Dermis blood vessel endothelial cell (primary cell): ENCODE data around the gene GALNT6. TPM values are rescaled to one million over a fixed set of nuclear protein-coding genes. Genes with fewer than 3 reads are reported as not detected.

ENCODE experiments used
- DNase-seq: peaks from one replicate; pipeline ENCODE4 v3.0.0; 2010
- total RNA-seq: library from RNA; depleted of rRNA; stranded (reverse); fragments of >200 nt; gene quantifications from 2 replicates; pipeline ENCODE4 v1.2.3, GENCODE V29; 2014

Gene GALNT6
- total RNA-seq, 1 donor from 2014 or later, result 19.9 TPM

DNA sequence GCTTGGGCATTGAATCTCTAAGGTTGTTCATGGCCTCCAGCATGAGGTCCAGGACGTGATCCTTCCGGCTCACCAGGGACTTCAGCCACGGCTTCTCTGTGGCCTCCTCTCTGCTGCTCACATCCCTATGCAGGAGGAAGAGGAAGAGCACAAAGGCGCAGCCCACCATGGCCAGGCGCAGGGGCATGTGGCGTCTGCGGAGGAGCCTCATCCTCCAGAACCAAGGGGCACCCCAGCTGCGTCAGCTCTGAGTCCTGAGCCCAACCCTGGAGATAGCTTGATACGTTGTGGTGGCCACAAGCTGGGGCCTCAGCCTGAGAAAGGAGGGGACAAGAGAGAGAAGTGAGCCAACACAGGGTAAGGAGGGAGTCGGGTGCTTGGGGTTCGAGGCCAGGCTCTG lies 11.6 kb downstream of the GALNT6 start:
- no peak for DNase-seq

DNA sequence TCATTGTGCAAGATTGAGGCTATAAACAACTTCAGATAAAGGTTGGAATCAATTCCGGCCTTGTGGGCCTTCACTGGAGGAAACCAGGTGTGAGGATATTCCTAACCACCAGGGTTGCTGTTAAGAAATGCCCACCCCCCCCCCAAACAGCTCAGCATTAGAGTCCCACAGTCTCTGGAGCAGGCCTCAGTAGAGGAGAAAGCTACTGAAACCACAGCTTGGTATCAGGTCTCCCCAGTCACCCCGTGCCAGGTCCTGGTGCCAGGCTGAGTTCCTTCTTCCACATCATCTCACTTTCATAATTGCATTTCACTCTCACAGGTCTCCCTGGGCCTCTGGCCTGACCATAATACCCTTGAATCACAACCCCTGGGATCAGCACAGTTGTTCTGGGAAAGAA lies 12.5 kb downstream of the GALNT6 start:
- DNase-seq, result no peak

DNA sequence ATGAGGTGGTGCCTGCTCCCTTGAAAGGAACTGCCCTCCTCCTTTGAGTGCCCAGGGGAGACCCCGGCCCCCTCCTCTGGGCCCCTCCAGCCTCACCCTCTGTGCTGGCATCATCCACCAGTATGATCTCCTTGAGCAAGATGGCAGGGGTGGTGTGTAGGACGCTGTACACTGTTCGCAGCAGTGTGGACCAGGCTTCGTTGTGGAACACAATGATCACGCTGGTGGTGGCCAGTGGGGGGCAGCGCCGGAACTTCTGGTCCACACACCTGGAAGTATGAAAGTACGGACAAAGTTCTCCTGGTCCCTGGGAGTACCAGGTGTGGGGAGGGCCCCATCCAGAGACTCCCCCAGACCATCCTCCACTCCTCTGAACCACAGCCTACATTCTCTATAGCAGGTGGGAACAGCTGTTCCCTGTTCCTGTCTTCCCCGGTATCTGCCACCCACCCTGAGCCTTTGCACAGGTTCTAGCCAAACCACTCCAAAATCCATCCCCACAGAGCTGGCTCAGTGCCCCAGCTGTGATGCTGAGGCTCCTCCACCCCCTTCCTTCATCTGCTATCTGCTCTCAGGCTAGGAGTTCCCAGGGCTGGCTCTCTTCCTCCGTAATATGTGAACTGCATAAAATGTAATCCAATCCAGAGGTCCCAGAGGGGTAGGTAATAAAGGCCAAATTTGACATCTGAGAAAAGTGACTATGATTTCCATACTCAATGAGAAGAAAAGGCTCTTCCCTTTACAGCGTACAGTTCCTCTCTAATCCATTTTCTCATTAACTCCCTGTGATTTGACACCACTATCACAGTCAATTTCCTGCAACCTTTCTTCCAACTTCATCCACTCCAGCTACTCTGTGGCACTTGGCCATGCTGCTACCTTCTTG lies 13.9 kb downstream of the GALNT6 start:
- DNase-seq, result no peak

GRCh38 chr12:51374856-51375255 lies 16.4 kb downstream of the GALNT6 start:
- DNase-seq, result no peak

DNA sequence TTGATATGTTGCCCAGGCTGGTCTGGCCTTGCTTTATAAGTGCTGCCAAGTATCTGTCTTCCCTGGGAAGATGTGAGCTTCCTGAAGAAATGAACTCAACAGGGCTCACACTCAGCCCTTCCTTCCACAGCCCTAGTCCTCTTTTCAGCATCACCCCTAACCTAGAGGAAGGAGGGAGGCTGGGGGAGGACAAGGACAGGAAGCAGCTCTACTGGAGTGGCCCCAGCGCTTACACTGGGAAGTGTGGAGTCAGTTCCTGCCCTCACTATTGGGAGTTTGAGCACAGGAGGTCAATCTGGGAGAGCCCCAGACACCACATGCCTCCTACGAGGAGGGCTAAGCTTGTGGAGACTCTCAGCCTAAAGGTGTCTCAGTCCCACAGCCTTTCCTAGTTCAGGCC lies 16.8 kb downstream of the GALNT6 start:
- peak; percentile 56 for DNase-seq

GRCh38 chr12:51373187-51373586 lies 18.0 kb downstream of the GALNT6 start:
- DNase-seq, result no peak

DNA sequence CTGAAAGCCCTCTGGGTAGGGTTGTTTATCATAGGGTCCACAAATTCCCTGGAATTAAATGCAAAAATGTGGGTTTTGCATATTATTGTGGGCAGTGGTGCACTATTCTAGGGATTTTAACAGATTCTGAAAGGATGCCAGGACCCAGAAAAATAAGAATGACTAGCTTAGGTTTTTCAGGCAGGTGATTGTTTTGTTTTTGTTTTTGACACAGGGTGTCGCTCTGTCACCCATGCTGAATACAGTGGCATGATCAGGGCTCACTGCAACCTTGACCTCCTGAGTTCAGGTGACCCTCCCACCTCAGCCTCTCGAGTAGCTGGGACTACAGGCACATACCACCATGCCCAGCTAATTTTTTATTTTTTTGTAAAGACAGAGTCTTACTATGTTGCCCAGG lies 19.2 kb downstream of the GALNT6 start:
- DNase-seq, result no peak

DNA sequence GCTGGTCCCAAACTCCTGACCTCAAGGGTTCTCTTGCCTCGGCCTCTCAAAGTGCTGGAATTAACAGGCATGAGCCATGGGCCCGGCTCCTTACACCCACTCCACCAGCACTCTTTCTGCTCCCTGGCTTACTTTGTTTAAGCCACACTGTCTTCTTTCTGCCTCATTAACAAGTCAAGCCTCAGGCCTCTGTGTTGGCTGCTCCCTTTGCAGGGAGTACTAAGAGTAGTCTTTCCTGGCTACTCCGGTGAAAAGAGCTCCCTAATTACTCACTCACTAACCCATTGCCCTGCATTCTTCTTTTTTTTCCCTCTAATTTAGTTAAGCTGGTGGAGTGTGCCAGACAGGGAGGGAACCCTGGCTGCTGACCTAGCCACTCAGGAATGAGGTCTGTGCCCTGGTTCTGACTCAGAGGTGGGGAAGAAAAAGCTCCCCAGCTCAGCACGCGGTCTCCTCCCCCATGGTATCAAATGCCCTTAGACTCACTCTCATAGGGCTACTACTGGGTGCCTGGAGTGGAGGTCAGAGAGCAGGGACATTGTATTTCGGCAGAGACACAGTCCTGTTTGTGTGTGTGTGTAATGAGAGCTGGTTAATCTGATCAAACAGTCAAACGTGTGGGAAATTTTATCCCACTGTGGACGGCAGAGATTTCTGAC lies 19.8 kb downstream of the GALNT6 start:
- DNase-seq, result peak; percentile 96

GRCh38 chr12:51370667-51371066 lies 20.5 kb downstream of the GALNT6 start:
- DNase-seq, result no peak

- DNase-seq, result no peak
Measured at GRCh38 chr12:51369581-51369980, 21.6 kb downstream of the GALNT6 start.

- DNase-seq, result peak; percentile 96
Measured at GRCh38 chr12:51368640-51369517, 22.3 kb downstream of the GALNT6 start.

DNA sequence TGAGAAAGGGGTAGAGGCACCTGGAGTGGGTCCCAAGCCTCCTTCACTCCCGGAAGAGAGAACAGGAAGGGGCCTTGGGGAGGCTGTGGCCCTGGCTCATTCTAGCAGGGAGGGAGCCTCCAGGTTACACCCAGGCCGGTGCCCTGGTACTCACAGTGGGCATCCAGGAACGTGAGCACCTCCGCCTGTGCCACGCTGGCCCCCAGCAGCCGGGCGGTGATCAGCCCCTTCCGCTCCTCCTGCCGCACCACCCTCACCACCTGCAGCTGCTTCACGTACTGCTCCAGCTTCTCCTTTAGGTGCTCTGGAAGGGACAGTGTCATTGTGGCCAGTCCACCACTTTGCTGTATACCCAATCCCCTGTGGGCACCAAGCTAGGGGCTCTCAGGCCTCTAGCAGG lies 25.9 kb downstream of the GALNT6 start:
- no peak for DNase-seq

- no peak for DNase-seq
Measured at GRCh38 chr12:51364001-51364400, 27.2 kb downstream of the GALNT6 start.

- no peak for DNase-seq
Measured at GRCh38 chr12:51362747-51363342, 28.4 kb downstream of the GALNT6 start.

DNA sequence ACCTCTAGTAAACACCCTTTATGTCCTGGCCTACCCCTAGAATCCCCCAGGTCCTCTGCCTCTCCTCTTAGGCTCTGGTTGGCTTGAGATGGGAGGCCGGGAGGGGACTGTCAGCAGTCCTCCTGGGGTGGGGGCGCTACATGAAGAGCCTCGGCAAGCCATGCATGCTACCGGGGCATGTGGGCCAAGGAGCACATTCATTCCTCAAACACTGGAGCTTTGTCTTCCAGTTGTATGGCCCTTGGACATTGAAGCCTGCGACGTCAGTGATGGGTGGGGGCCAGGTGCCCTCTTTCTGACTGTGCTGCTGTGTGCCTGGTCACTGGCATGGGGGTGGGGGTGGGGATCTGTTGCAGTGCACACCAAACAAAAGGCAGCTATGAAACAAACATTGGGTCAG lies 28.9 kb downstream of the GALNT6 start:
- no peak for DNase-seq

- no peak for DNase-seq
Measured at GRCh38 chr12:51361161-51362016, 29.8 kb downstream of the GALNT6 start.

GRCh38 chr12:51360315-51360714 lies 30.9 kb downstream of the GALNT6 start:
- no peak for DNase-seq

- no peak for DNase-seq
Measured at GRCh38 chr12:51359851-51360250, 31.4 kb downstream of the GALNT6 start.

- DNase-seq, result no peak
Measured at GRCh38 chr12:51358496-51358895, 32.7 kb downstream of the GALNT6 start.

DNA sequence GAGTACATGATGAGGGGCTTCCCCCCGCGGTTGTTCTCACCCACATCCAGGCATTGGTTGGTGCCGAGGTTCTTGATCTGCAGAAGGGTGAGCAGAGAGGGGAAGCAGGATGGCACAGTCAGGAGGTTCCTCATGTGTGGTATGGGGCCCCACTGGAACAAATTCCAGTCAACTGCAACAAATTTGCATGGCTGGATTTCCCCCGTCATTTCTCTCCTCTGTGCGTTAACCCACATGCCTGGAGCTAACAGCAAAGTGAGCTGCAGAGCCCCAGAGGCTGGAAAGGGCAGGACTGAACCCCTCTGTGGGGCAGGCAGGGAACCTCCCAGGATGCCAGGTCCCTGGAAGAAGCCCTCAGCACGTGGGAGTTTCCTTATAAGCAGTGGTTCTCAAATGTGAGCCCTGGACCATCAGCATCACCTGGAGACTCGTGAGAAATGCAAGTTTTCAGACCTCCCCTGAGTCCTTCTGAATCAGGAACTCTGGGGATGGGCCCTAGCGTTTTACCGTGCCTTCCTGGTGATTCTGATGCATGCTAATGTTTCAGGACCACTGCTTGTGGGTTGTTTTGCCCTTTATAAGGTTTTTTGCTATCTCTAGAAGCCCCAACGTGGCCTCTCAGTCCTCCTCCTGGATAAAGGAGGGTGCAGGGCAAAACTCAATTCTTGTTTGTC lies 33.7 kb downstream of the GALNT6 start:
- no peak for DNase-seq

DNA sequence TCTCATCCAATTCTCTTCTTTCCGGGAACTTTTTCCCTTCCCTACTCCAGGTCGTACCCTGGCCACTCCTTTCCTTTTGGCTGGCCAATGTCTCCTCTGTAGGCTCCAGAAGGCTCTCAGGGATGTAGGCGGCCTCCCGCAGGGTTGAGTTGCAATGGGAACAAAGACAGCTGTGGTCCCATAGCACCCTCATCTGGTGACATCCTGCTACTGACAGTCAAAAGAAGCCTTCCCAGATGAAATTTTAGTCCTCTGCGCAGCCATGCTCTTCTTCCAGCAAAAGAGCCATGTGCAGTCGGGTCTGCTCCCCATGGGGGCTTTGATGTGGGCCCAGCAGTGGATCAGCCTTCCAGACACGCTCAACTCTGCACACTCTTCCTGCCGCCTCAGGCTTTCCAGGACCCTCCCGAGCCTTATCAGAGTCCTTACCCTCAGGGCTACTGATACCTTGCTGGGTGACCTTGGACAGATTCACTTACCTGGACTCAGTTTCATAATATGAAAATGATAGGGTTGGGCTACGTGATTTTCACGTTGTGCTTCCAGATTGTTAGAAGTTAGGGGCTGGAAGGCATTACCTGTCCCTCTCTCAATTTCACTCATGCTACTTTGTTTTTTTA lies 39.2 kb downstream of the GALNT6 start:
- peak; percentile 81 for DNase-seq
